HepG2 (cell line): ENCODE measurements around the gene HOXD9. TPM values are rescaled to one million over a fixed set of nuclear protein-coding genes. Genes with fewer than 3 reads are reported as not detected.

Experiments
- CBX2 ChIP-seq, 2 experiments: fragments of 200-600 bp in 1 of 2; sonication (generic); formaldehyde crosslinking in 1 of 2; IDR thresholded peaks; 2 replicates each; pipeline versions ENCODE4 v1.7.0 to v1.8.1; 2018 to 2022; ENCODE audit warnings: low read depth in 2 of 2, low read length in 1 of 2, mild to moderate bottlenecking in 1 of 2, missing genetic modification reagents in 1 of 2
- CCAR2 ChIP-seq: fragments of 200-400 bp; formaldehyde crosslinking; optimal IDR thresholded peaks from 2 replicates; pipeline ENCODE3; 2018; ENCODE audit warnings: low read depth, mild to moderate bottlenecking, low read length, moderate library complexity
- ELF3 ChIP-seq: IDR thresholded peaks from 2 replicates; pipeline ENCODE4 v1.6.1; 2016; ENCODE audit warnings: missing genetic modification reagents, missing compliant biosample characterization
- EZH2 ChIP-seq: conservative IDR thresholded peaks from 2 replicates; pipeline ENCODE4 v1.6.1; 2012; ENCODE audit warnings: mild to moderate bottlenecking, low read depth, low read length, moderate library complexity
- FOXA1 ChIP-seq, 2 experiments: fragments of 450-650 bp in 1 of 2; sonication (generic) in 1 of 2; formaldehyde crosslinking in 1 of 2; IDR thresholded peaks; 2 replicates each; pipeline versions ENCODE4 v1.4.0 to v1.6.1; 2016 to 2020; ENCODE audit warnings: missing genetic modification reagents in 1 of 2
- HNRNPL ChIP-seq: fragments of 200-400 bp; formaldehyde crosslinking; IDR thresholded peaks from 2 replicates; pipeline ENCODE4 v1.6.1; 2017; ENCODE audit warnings: mild to moderate bottlenecking, low read depth, low read length
- LCORL ChIP-seq, 2 experiments: fragments of 450-650 bp in 1 of 2; sonication (generic) in 1 of 2; formaldehyde crosslinking in 1 of 2; IDR thresholded peaks; 2 replicates each; pipeline versions ENCODE4 v1.5.0 to v1.6.1; 2017 to 2020; ENCODE audit warnings: antibody characterized with exemption in 1 of 2, missing genetic modification reagents in 1 of 2
- MATR3 ChIP-seq: sonication (generic); formaldehyde crosslinking; IDR thresholded peaks from 2 replicates; pipeline ENCODE4 v1.4.0; 2020; ENCODE audit warnings: missing genetic modification reagents
- MXD3 ChIP-seq: IDR thresholded peaks from 2 replicates; pipeline ENCODE4 v1.6.1; 2016; ENCODE audit warnings: mild to moderate bottlenecking, missing biosample characterization, missing genetic modification reagents
- RBAK ChIP-seq: sonication (generic); formaldehyde crosslinking; IDR thresholded peaks from 2 replicates; pipeline ENCODE4 v1.5.1; 2020; ENCODE audit warnings: mild to moderate bottlenecking, missing genetic modification reagents
- SALL2 ChIP-seq: sonication (generic); formaldehyde crosslinking; IDR thresholded peaks from 2 replicates; pipeline ENCODE4 v1.8.1; 2023; ENCODE audit warnings: mild to moderate bottlenecking, missing genetic modification reagents, inconsistent platforms
- SP140L ChIP-seq: sonication (generic); formaldehyde crosslinking; IDR thresholded peaks from 2 replicates; pipeline ENCODE4 v1.4.0; 2020; ENCODE audit warnings: missing genetic modification reagents, borderline replicate concordance
- U2AF1 ChIP-seq: fragments of 200-400 bp; formaldehyde crosslinking; optimal IDR thresholded peaks from 2 replicates; pipeline ENCODE3; 2017; ENCODE audit warnings: mild to moderate bottlenecking, low read depth, low read length
- ZFP36L2 ChIP-seq: sonication (generic); formaldehyde crosslinking; IDR thresholded peaks from 2 replicates; pipeline ENCODE4 v1.4.0; 2020; ENCODE audit warnings: missing genetic modification reagents
- ZNF12 ChIP-seq: sonication (generic); formaldehyde crosslinking; IDR thresholded peaks from 2 replicates; pipeline ENCODE4 v1.5.0; 2020; ENCODE audit warnings: missing genetic modification reagents
- ZNF510 ChIP-seq: sonication (generic); formaldehyde crosslinking; IDR thresholded peaks from 2 replicates; pipeline ENCODE4 v1.4.0; 2020; ENCODE audit warnings: low read depth, mild to moderate bottlenecking, missing genetic modification reagents
- ZNF660 ChIP-seq: sonication (generic); formaldehyde crosslinking; IDR thresholded peaks from 2 replicates; pipeline ENCODE4 v1.5.1; 2020; ENCODE audit warnings: mild to moderate bottlenecking, low read depth, missing genetic modification reagents, borderline replicate concordance
- ZNF782 ChIP-seq: sonication (generic); formaldehyde crosslinking; IDR thresholded peaks from 2 replicates; pipeline ENCODE4 v1.4.0; 2020; ENCODE audit warnings: missing genetic modification reagents, mild to moderate bottlenecking, borderline replicate concordance
- polyA plus RNA-seq, 8 experiments: library from polyadenylated mRNA; depleted of rRNA in 3 of 8; stranded (reverse) in 7 of 8; unstranded in 1 of 8; fragments of >200 nt; fragmentation: Illumina TruSeq in 4 of 8; extraction: Trizol in 4 of 8; gene quantifications; 2 replicates each; pipeline versions ENCODE4 v1.2.1 to v1.2.3, GENCODE V29; 2011 to 2016; ENCODE audit warnings: low read depth in 4 of 8, missing spikeins in 1 of 8, mixed read lengths in 1 of 8; ENCODE audit not compliant: insufficient read depth in 1 of 8
- total RNA-seq, 5 experiments: library from RNA; depleted of rRNA; stranded (reverse); fragments of >200 nt; fragmentation: Illumina TruSeq; extraction: Trizol; gene quantifications; 2 replicates each; pipeline ENCODE4 v1.2.3, GENCODE V29; 2016; ENCODE audit warnings: low read depth in 1 of 5
- TF ChIP-seq, protein P1 (sequence below): sonication (generic); formaldehyde crosslinking; IDR thresholded peaks from 2 replicates; pipeline ENCODE4 v1.8.1; 2023; ENCODE audit warnings: mild to moderate bottlenecking, missing genetic modification reagents
- TF ChIP-seq, protein P2 (sequence below): sonication (generic); formaldehyde crosslinking; IDR thresholded peaks from 2 replicates; pipeline ENCODE4 v1.4.0; 2020; ENCODE audit warnings: mild to moderate bottlenecking, missing genetic modification reagents

Gene HOXD9
- total and polyA plus RNA-seq, 2 of the 13 experiments (the other 11 are each of a cell fraction or from before 2014, with no cell fraction given) = not detected

DNA sequence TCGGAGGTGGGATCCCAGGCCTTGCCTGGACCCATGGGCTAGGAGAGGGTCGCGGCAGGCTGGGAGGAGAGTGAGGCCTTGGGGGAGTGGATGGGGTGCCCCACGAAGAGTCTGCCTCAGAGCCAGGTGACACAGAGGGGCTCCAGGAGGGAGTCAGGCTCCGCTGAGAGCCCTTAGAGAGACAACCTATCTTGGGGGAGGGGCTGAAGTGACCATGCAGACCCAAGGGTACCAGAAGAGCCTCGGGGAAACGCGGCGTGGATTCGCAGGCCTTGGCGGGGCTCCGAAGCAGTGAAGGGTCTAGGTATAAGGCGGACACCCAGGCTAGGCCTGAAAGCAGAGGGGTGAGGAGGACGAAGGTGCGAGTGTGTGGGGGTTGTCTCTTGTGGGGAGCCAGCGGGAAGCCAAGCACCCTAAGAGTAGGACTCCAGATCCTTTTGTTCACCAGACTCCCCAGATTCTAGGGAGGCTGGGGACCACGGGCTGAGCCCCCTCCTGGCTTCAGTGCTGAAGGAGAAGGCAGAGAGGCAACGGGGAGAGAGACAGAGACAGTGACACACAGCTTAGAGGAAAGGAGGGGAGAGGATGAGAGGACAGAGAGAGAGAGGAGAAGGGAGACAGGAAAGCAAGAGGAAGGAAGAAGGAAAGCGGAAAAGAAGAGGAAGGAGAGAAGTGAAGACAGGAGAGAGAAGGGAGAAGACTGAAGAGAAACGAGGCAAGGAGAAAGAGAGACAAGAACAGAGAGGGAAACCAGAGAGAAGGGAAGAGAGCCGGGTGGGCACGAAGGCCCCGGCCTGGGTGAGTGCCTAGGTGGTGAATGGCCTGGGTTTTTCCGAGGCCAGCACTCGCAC, 16.6 kb upstream of the HOXD9 start (continued):
- TF ChIP-seq, protein P1, sequence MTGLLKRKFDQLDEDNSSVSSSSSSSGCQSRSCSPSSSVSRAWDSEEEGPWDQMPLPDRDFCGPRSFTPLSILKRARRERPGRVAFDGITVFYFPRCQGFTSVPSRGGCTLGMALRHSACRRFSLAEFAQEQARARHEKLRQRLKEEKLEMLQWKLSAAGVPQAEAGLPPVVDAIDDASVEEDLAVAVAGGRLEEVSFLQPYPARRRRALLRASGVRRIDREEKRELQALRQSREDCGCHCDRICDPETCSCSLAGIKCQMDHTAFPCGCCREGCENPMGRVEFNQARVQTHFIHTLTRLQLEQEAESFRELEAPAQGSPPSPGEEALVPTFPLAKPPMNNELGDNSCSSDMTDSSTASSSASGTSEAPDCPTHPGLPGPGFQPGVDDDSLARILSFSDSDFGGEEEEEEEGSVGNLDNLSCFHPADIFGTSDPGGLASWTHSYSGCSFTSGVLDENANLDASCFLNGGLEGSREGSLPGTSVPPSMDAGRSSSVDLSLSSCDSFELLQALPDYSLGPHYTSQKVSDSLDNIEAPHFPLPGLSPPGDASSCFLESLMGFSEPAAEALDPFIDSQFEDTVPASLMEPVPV (CRISPR knock-in tag) = no peak
- TF ChIP-seq ELF3 (CRISPR knock-in tag) (no peak), ZNF510 (CRISPR knock-in tag) (no peak), CCAR2 (no peak), SP140L (CRISPR knock-in tag) (no peak), MATR3 (CRISPR knock-in tag) (no peak), ZNF12 (no peak), CBX2 (IDR thresholded peaks at IDR 0.05; ENCODE audit: low read depth, low read length) (no peak), CBX2 (CRISPR knock-in tag; IDR thresholded peaks at IDR 0.05; ENCODE audit: low read depth) (no peak), EZH2 (peak; percentile 77), U2AF1 (no peak), HNRNPL (no peak), MXD3 (CRISPR knock-in tag) (no peak), ZNF660 (CRISPR knock-in tag) (no peak), LCORL (IDR thresholded peaks at IDR 0.05) (0 out of 2 replicates have a peak, but pooled peaks have one; percentile 31), LCORL (CRISPR knock-in tag; IDR thresholded peaks at IDR 0.05) (no peak), FOXA1 (IDR thresholded peaks at IDR 0.05) (0 out of 2 replicates have a peak, but pooled peaks have one; percentile 23), FOXA1 (CRISPR knock-in tag; IDR thresholded peaks at IDR 0.05) (no peak), RBAK (CRISPR knock-in tag) (no peak), ZFP36L2 (CRISPR knock-in tag) (no peak), ZNF782 (CRISPR knock-in tag) (no peak), SALL2 (CRISPR knock-in tag) (no peak)
- TF ChIP-seq, protein P2, sequence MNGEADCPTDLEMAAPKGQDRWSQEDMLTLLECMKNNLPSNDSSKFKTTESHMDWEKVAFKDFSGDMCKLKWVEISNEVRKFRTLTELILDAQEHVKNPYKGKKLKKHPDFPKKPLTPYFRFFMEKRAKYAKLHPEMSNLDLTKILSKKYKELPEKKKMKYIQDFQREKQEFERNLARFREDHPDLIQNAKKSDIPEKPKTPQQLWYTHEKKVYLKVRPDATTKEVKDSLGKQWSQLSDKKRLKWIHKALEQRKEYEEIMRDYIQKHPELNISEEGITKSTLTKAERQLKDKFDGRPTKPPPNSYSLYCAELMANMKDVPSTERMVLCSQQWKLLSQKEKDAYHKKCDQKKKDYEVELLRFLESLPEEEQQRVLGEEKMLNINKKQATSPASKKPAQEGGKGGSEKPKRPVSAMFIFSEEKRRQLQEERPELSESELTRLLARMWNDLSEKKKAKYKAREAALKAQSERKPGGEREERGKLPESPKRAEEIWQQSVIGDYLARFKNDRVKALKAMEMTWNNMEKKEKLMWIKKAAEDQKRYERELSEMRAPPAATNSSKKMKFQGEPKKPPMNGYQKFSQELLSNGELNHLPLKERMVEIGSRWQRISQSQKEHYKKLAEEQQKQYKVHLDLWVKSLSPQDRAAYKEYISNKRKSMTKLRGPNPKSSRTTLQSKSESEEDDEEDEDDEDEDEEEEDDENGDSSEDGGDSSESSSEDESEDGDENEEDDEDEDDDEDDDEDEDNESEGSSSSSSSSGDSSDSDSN (CRISPR knock-in tag) = no peak
